DOHH2 (cell line): ENCODE data around the gene SLC7A14.

Experiments
- H3F3A ChIP-seq: fragments of 200-600 bp; sonication (generic), shearing (Covaris generic); 2 replicates; pipeline ENCODE4 v1.6.0; 2016; ENCODE audit warnings: antibody characterized with exemption, mild to moderate bottlenecking; ENCODE audit not compliant: control insufficient read depth, insufficient read depth
- H3K27ac ChIP-seq: fragments of 200-600 bp; sonication (generic); 2 replicates; pipeline ENCODE4 v1.5.1; 2014; ENCODE audit warnings: low read depth, mild to moderate bottlenecking, low read length, moderate library complexity
- H3K27me3 ChIP-seq: fragments of 200-600 bp; sonication (generic); 2 replicates; pipeline ENCODE4 v1.6.1; 2014; ENCODE audit warnings: mild to moderate bottlenecking, low read length, mixed read lengths; ENCODE audit not compliant: control insufficient read depth
- H3K36me3 ChIP-seq: fragments of 200-600 bp; sonication (generic); 2 replicates; pipeline ENCODE4 v1.6.1; 2014; ENCODE audit warnings: mild to moderate bottlenecking, low read length, moderate library complexity, mixed read lengths; ENCODE audit not compliant: control insufficient read depth
- H3K4me1 ChIP-seq: fragments of 200-600 bp; sonication (generic); 2 replicates; pipeline ENCODE4 v1.6.1; 2014; ENCODE audit warnings: mild to moderate bottlenecking, low read length, mixed read lengths; ENCODE audit not compliant: control insufficient read depth
- H3K4me2 ChIP-seq: fragments of 200-600 bp; sonication (generic); 2 replicates; pipeline ENCODE4 v1.6.0; 2014; ENCODE audit warnings: mild to moderate bottlenecking, low read length, moderate library complexity
- H3K4me3 ChIP-seq: fragments of 200-600 bp; sonication (generic); 2 replicates; pipeline ENCODE4 v1.5.1; 2014; ENCODE audit warnings: mild to moderate bottlenecking, low read length, mixed read lengths
- H3K79me2 ChIP-seq: fragments of 200-600 bp; sonication (generic); 2 replicates; pipeline ENCODE4 v1.6.1; 2014; ENCODE audit warnings: mild to moderate bottlenecking, low read length, mixed read lengths; ENCODE audit not compliant: control insufficient read depth
- H3K9me2 ChIP-seq: fragments of 200-600 bp; sonication (generic); replicated peaks from 2 replicates; pipeline ENCODE4 v1.6.1; 2014; ENCODE audit warnings: mild to moderate bottlenecking, low read length, mixed read lengths; ENCODE audit not compliant: control insufficient read depth
- H3K9me3 ChIP-seq: fragments of 200-600 bp; sonication (generic); 2 replicates; pipeline ENCODE4 v1.6.1; 2014; ENCODE audit warnings: antibody characterized with exemption, low read length, mixed read lengths; ENCODE audit not compliant: control insufficient read depth, insufficient read depth
- H4K20me1 ChIP-seq: fragments of 200-600 bp; sonication (generic); 2 replicates; pipeline ENCODE4 v1.6.0; 2014; ENCODE audit warnings: low read depth, mild to moderate bottlenecking, antibody characterized with exemption, low read length, moderate library complexity; ENCODE audit not compliant: control insufficient read depth, insufficient read depth
- EZH2phosphoT487 ChIP-seq: fragments of 200-600 bp; sonication (generic); IDR thresholded peaks from 2 replicates; pipeline ENCODE4 v1.6.1; 2017; ENCODE audit warnings: borderline replicate concordance, mild to moderate bottlenecking, antibody characterized with exemption, low read length, moderate library complexity, mixed read lengths
- TF ChIP-seq, protein P1 (sequence below): fragments of 200-600 bp; sonication (generic); IDR thresholded peaks from one replicate; pipeline ENCODE4 v1.5.1; 2014; ENCODE audit warnings: antibody characterized with exemption, mild to moderate bottlenecking, low read depth, low read length; ENCODE audit not compliant: poor library complexity, severe bottlenecking

The SLC7A14 gene

GRCh38 chr3:170608475-170608874 lies 22.6 kb upstream of the SLC7A14 start:
- Histone ChIP-seq H3K79me2 (no peaks in the 10 kb centered on the region), H3K9me2 (no peaks in the 10 kb centered on the region), H3K4me2 (no peak overlapping the region), H3K9me3 (no peaks in the 10 kb centered on the region), H3K27me3 (no peaks in the 10 kb centered on the region), H4K20me1 (no peaks in the 10 kb centered on the region), H3K36me3 (no peaks in the 10 kb centered on the region), H3K4me3 (no peak overlapping the region), H3K4me1 (peaks cover 9% of the 10 kb centered on the region), H3F3A (no peaks in the 10 kb centered on the region), H3K27ac (no peak overlapping the region)
- TF ChIP-seq, protein P1, sequence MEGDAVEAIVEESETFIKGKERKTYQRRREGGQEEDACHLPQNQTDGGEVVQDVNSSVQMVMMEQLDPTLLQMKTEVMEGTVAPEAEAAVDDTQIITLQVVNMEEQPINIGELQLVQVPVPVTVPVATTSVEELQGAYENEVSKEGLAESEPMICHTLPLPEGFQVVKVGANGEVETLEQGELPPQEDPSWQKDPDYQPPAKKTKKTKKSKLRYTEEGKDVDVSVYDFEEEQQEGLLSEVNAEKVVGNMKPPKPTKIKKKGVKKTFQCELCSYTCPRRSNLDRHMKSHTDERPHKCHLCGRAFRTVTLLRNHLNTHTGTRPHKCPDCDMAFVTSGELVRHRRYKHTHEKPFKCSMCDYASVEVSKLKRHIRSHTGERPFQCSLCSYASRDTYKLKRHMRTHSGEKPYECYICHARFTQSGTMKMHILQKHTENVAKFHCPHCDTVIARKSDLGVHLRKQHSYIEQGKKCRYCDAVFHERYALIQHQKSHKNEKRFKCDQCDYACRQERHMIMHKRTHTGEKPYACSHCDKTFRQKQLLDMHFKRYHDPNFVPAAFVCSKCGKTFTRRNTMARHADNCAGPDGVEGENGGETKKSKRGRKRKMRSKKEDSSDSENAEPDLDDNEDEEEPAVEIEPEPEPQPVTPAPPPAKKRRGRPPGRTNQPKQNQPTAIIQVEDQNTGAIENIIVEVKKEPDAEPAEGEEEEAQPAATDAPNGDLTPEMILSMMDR, result no peak
- TF ChIP-seq EZH2phosphoT487, result no peak

DNA sequence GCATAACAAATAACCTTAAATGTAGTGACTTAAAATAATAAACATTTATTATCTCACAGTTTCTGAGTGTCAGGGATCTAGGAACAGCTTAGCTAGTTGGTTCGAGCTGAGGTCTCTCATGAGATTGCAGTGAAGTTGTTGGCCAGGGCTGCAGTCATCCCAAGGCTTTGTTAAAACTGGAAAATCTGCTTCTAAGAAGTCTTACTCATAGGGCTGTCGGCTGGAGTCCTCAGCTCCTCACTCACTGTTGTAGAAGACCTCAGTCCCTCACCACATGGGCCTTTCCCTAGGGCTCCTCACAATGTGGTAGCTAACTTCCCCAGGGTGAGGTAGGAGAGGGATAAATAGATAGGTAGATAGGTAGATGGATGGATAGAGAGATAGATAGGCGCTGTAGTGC lies 20.8 kb upstream of the SLC7A14 start:
- no peak for TF ChIP-seq EZH2phosphoT487
- TF ChIP-seq, protein P1, result no peak
- Histone ChIP-seq H3K4me2 (no peak overlapping the region), H3K9me3 (no peaks in the 10 kb centered on the region), H3F3A (no peaks in the 10 kb centered on the region), H3K79me2 (no peaks in the 10 kb centered on the region), H4K20me1 (no peaks in the 10 kb centered on the region), H3K36me3 (no peaks in the 10 kb centered on the region), H3K4me3 (no peak overlapping the region), H3K27ac (no peak overlapping the region), H3K9me2 (no peaks in the 10 kb centered on the region), H3K27me3 (no peaks in the 10 kb centered on the region), H3K4me1 (peaks cover under 1% of the 10 kb centered on the region; the same call in 1 of the 2 replicates)

GRCh38 chr3:170605490-170605889 lies 19.6 kb upstream of the SLC7A14 start:
- Histone ChIP-seq H3K4me2 (no peak overlapping the region), H3K9me2 (no peaks in the 10 kb centered on the region), H3F3A (no peaks in the 10 kb centered on the region), H3K36me3 (no peaks in the 10 kb centered on the region), H4K20me1 (no peaks in the 10 kb centered on the region), H3K4me1 (no peaks in the 10 kb centered on the region; the same call in 1 of the 2 replicates), H3K27ac (no peak overlapping the region), H3K27me3 (no peaks in the 10 kb centered on the region), H3K79me2 (no peaks in the 10 kb centered on the region), H3K4me3 (no peak overlapping the region), H3K9me3 (no peaks in the 10 kb centered on the region)
- no peak for TF ChIP-seq EZH2phosphoT487
- TF ChIP-seq, protein P1, result no peak
